Measurements from ENCODE around the gene FTCDNL1. TPM values are rescaled to one million over a fixed set of nuclear protein-coding genes. Genes with fewer than 3 reads are reported as not detected.

FTCDNL1 gene
- total RNA-seq, 1 donor from 2014 or later = 2.7 TPM

DNA sequence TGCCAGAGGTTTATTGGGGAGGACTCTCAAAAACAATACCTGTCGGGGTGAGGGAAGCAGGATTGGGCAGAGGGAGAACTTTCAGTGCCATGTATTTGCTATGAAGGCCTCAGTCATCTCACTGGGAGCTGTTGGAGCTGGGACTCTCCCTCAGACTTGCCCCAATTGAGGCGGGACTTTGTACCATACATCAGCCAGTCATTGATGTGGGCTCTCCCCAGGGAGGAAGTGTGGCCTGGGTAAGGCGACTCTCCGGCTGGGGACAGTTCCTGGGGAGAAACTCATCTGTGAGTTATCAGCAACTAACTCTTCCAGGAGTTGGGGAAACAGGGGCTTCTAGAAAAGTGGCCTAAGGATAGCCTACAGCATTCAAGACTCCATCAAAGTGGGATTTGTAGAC, 66.5 kb downstream of the FTCDNL1 start:
- no peak for TF ChIP-seq EZH2 (IDR thresholded peaks at IDR 0.05)
- no peak for TF ChIP-seq EZH2phosphoT487 (IDR thresholded peaks at IDR 0.05)
- TF ChIP-seq CTCF (IDR thresholded peaks at IDR 0.05) = no peak
- Histone ChIP-seq H3K27ac (no peak overlapping the region), H3K9ac (no peak overlapping the region), H3K4me2 (no peak overlapping the region), H2AFZ (replicated peaks) (no peak overlapping the region), H3K79me2 (ENCODE audit: low read depth) (no peaks in the 10 kb centered on the region), H3K4me1 (no peaks in the 10 kb centered on the region), H3K4me3 (no peak overlapping the region), H3K27me3 (no peaks in the 10 kb centered on the region), H4K20me1 (ENCODE audit: low read depth) (no peaks in the 10 kb centered on the region), H3K9me3 (ENCODE audit: low read depth) (no peaks in the 10 kb centered on the region), H3K36me3 (no peaks in the 10 kb centered on the region), H3F3A (ENCODE audit: low read depth) (no peaks in the 10 kb centered on the region)
- Mint-ChIP-seq H3K4me1 (no peaks in the 10 kb centered on the region), H3K27ac (no peak overlapping the region), H3K27me3 (ENCODE audit: insufficient read depth, low read depth) (peaks cover 6% of the 10 kb centered on the region), H3K4me3 (no peak overlapping the region), H3K36me3 (no peaks in the 10 kb centered on the region), H3K9me3 (no peaks in the 10 kb centered on the region)
- no peak for DNase-seq (ENCODE audit: low spot score)

DNA sequence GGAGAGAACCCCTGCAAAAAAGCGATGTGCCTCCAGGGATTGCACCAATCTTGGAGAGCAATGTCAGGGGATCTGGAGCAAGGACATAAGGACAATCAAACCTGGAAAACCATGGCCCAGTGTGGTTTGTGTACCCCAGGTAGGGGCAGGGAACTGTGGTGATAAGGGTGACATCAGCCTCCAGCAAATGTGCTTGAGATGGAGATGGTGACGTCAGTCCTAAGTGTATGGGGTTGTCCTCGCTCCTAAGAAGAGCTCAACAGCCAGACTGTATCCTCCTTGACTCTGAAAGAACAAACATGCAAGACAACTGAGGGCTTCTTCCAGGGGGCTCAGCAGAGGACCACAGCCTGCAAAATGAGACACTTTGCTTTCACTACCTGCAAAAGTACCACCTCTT, 71.4 kb downstream of the FTCDNL1 start:
- Histone ChIP-seq H3K36me3 (no peaks in the 10 kb centered on the region), H3K27me3 (no peaks in the 10 kb centered on the region), H3K9ac (no peak overlapping the region), H3K9me3 (ENCODE audit: low read depth) (no peaks in the 10 kb centered on the region), H3K79me2 (ENCODE audit: low read depth) (no peaks in the 10 kb centered on the region), H4K20me1 (ENCODE audit: low read depth) (no peaks in the 10 kb centered on the region), H3K4me3 (no peak overlapping the region), H3K4me1 (no peaks in the 10 kb centered on the region), H3K4me2 (no peak overlapping the region), H3K27ac (no peak overlapping the region), H2AFZ (replicated peaks) (no peak overlapping the region), H3F3A (ENCODE audit: low read depth) (no peaks in the 10 kb centered on the region)
- Mint-ChIP-seq H3K4me1 (no peaks in the 10 kb centered on the region), H3K27me3 (ENCODE audit: insufficient read depth, low read depth) (peaks cover 4% of the 10 kb centered on the region), H3K27ac (no peak overlapping the region), H3K9me3 (peaks cover 3% of the 10 kb centered on the region), H3K4me3 (no peak overlapping the region), H3K36me3 (no peaks in the 10 kb centered on the region)
- DNase-seq (ENCODE audit: low spot score) = no peak
- TF ChIP-seq CTCF (IDR thresholded peaks at IDR 0.05) (no peak), EZH2phosphoT487 (IDR thresholded peaks at IDR 0.05) (no peak)

- H3K4me3 ChIP-seq = no peak overlapping the region
- H3K27me3 ChIP-seq = no peaks in the 10 kb centered on the region
- H3K4me1 Mint-ChIP-seq = no peaks in the 10 kb centered on the region
- H3K9me3 ChIP-seq (ENCODE audit: low read depth) = no peaks in the 10 kb centered on the region
- no peak for TF ChIP-seq EZH2phosphoT487 (IDR thresholded peaks at IDR 0.05)
- TF ChIP-seq CTCF (IDR thresholded peaks at IDR 0.05) = no peak
- TF ChIP-seq EZH2 (IDR thresholded peaks at IDR 0.05) = no peak
- no peaks in the 10 kb centered on the region for H3K79me2 ChIP-seq (ENCODE audit: low read depth)
- H3K4me1 ChIP-seq = no peaks in the 10 kb centered on the region
- H3K9ac ChIP-seq = no peak overlapping the region
- H3K9me3 Mint-ChIP-seq = peaks cover 3% of the 10 kb centered on the region
- no peak overlapping the region for H3K27ac ChIP-seq
- no peaks in the 10 kb centered on the region for H3F3A ChIP-seq (ENCODE audit: low read depth)
- no peak overlapping the region for H2AFZ ChIP-seq (replicated peaks)
- H3K4me3 Mint-ChIP-seq = no peak overlapping the region
- no peaks in the 10 kb centered on the region for H3K36me3 Mint-ChIP-seq
- no peak for DNase-seq (ENCODE audit: low spot score)
- H3K27ac Mint-ChIP-seq = no peak overlapping the region
- H4K20me1 ChIP-seq (ENCODE audit: low read depth) = no peaks in the 10 kb centered on the region
- peaks cover 4% of the 10 kb centered on the region for H3K27me3 Mint-ChIP-seq (ENCODE audit: insufficient read depth, low read depth)
- no peaks in the 10 kb centered on the region for H3K36me3 ChIP-seq
- H3K4me2 ChIP-seq = no peak overlapping the region
These were observed 72.3 kb downstream of the FTCDNL1 start for GRCh38 chr2:199778655-199779054.

GRCh38 chr2:199777916-199778315, 73.1 kb downstream of the FTCDNL1 start:
- no peak overlapping the region for H2AFZ ChIP-seq (replicated peaks)
- no peaks in the 10 kb centered on the region for H3K4me1 Mint-ChIP-seq
- H3K36me3 Mint-ChIP-seq = no peaks in the 10 kb centered on the region
- no peak for DNase-seq (ENCODE audit: low spot score)
- H3K9me3 ChIP-seq (ENCODE audit: low read depth) = no peaks in the 10 kb centered on the region
- H3F3A ChIP-seq (ENCODE audit: low read depth) = no peaks in the 10 kb centered on the region
- H3K4me2 ChIP-seq = no peak overlapping the region
- H3K27ac Mint-ChIP-seq = no peak overlapping the region
- H3K36me3 ChIP-seq = no peaks in the 10 kb centered on the region
- H3K4me3 ChIP-seq = no peak overlapping the region
- no peaks in the 10 kb centered on the region for H3K4me1 ChIP-seq
- no peaks in the 10 kb centered on the region for H3K79me2 ChIP-seq (ENCODE audit: low read depth)
- H4K20me1 ChIP-seq (ENCODE audit: low read depth) = no peaks in the 10 kb centered on the region
- no peak for TF ChIP-seq EZH2phosphoT487 (IDR thresholded peaks at IDR 0.05)
- TF ChIP-seq CTCF (IDR thresholded peaks at IDR 0.05) = no peak
- no peak for TF ChIP-seq EZH2 (IDR thresholded peaks at IDR 0.05)
- no peaks in the 10 kb centered on the region for H3K27me3 ChIP-seq
- H3K4me3 Mint-ChIP-seq = no peak overlapping the region
- H3K27ac ChIP-seq = no peak overlapping the region
- H3K27me3 Mint-ChIP-seq (ENCODE audit: insufficient read depth, low read depth) = peaks cover 4% of the 10 kb centered on the region
- H3K9me3 Mint-ChIP-seq = peaks cover 3% of the 10 kb centered on the region
- H3K9ac ChIP-seq = no peak overlapping the region

All from neural progenitor cell (in vitro differentiated cells).